IMR-90 (cell line): ENCODE results near the gene H3-3A. TPM values are rescaled to one million over a fixed set of nuclear protein-coding genes. Genes with fewer than 3 reads are reported as not detected.

Experiments used
- ATAC-seq: fragments of 200-7000 bp; cut with Tn5 transposase; 2 replicates; pipeline ENCODE4 v1.9.1; 2020; ENCODE audit warnings: low read depth, mild to moderate bottlenecking, moderate library complexity
- BruUV-seq: library from RNA; stranded (reverse); fragments of 400-500 nt; replicated peaks from 2 replicates; lab custom pipeline; 2021; lab: Mats Ljungman, UMichigan
- CTCF ChIA-PET: fragments of 300-600 bp; formaldehyde crosslinking; extraction: SDS; loops from one replicate; lab custom pipeline; 2021; ENCODE audit warnings: antibody characterized with exemption; lab: Yijun Ruan, JAX
- POLR2A ChIA-PET: fragments of 300-600 bp; sonication (Branson Sonifier 250); formaldehyde crosslinking; loops from one replicate; lab custom pipeline; 2022; ENCODE audit warnings: antibody characterized with exemption; ENCODE audit not compliant: unreplicated experiment; lab: Charles Lee
- DNase-seq: peaks from one replicate; pipeline ENCODE4 v3.0.0; 2013
- H2AFZ ChIP-seq: replicated peaks from 2 replicates; pipeline ENCODE3; 2013; ENCODE audit warnings: low read length, mild to moderate bottlenecking; ENCODE audit not compliant: poor library complexity
- H2AK5ac ChIP-seq: 2 replicates; pipeline ENCODE4 v1.6.1; 2013; ENCODE audit warnings: low read depth, low read length, inconsistent platforms
- H2AK9ac ChIP-seq: replicated peaks from 2 replicates; pipeline ENCODE3; 2013; ENCODE audit warnings: mild to moderate bottlenecking, low read depth, low read length, moderate library complexity; ENCODE audit not compliant: poor library complexity
- H2BK120ac ChIP-seq: 2 replicates; pipeline ENCODE4 v1.6.1; 2013; ENCODE audit warnings: low read depth, low read length, inconsistent platforms
- H2BK15ac ChIP-seq: 3 replicates; pipeline ENCODE4 v1.6.1; 2013; ENCODE audit warnings: low read depth, low read length, inconsistent platforms
- H2BK20ac ChIP-seq: 2 replicates; pipeline ENCODE4 v1.6.1; 2013; ENCODE audit warnings: low read depth, mild to moderate bottlenecking, inconsistent platforms, low read length, moderate library complexity
- H2BK5ac ChIP-seq: 2 replicates; pipeline ENCODE4 v1.6.1; 2013; ENCODE audit warnings: mild to moderate bottlenecking, low read depth, low read length, inconsistent platforms; ENCODE audit not compliant: poor library complexity, severe bottlenecking
- H3K14ac ChIP-seq: replicated peaks from 2 replicates; pipeline ENCODE4 v1.6.1; 2013; ENCODE audit warnings: low read depth, low read length, inconsistent platforms
- H3K18ac ChIP-seq: 2 replicates; pipeline ENCODE4 v1.6.1; 2013; ENCODE audit warnings: low read depth, low read length, control low read depth
- H3K23ac ChIP-seq: 2 replicates; pipeline ENCODE4 v1.6.1; 2013; ENCODE audit warnings: low read depth, low read length, inconsistent platforms
- H3K27ac ChIP-seq: 2 replicates; pipeline ENCODE4 v1.5.1; 2013; ENCODE audit warnings: mild to moderate bottlenecking, control low read depth, low read length; ENCODE audit not compliant: insufficient read depth
- H3K27me3 ChIP-seq: 2 replicates; pipeline ENCODE4 v1.6.1; 2013; ENCODE audit warnings: low read length; ENCODE audit not compliant: control insufficient read depth, insufficient read depth
- H3K36me3 ChIP-seq: 2 replicates; pipeline ENCODE4 v1.6.1; 2013; ENCODE audit warnings: low read length, mixed read lengths; ENCODE audit not compliant: control insufficient read depth, insufficient read depth
- H3K4ac ChIP-seq: 2 replicates; pipeline ENCODE4 v1.6.1; 2013; ENCODE audit warnings: low read depth, low read length, inconsistent platforms
- H3K4me1 ChIP-seq: 2 replicates; pipeline ENCODE4 v1.6.1; 2013; ENCODE audit warnings: low read length, mixed read lengths; ENCODE audit not compliant: control insufficient read depth, insufficient read depth
- H3K4me2 ChIP-seq: 2 replicates; pipeline ENCODE4 v1.6.1; 2013; ENCODE audit warnings: low read depth, mild to moderate bottlenecking, control low read depth, low read length, moderate library complexity
- H3K4me3 ChIP-seq: 2 replicates; pipeline ENCODE4 v1.5.1; 2013; ENCODE audit warnings: low read depth, mild to moderate bottlenecking, control low read depth, low read length, moderate library complexity; ENCODE audit not compliant: insufficient read depth
- H3K56ac ChIP-seq: 2 replicates; pipeline ENCODE4 v1.6.1; 2013; ENCODE audit warnings: low read length, inconsistent platforms; ENCODE audit not compliant: insufficient read depth; ENCODE audit errors: extremely low read depth
- H3K79me1 ChIP-seq, 2 experiments: 2 replicates each; pipeline ENCODE4 v1.6.1; 2013; ENCODE audit warnings: low read length in 2 of 2, inconsistent platforms in 1 of 2, low read depth in 1 of 2
- H3K9ac ChIP-seq: 2 replicates; pipeline ENCODE4 v1.6.1; 2013; ENCODE audit warnings: low read depth, low read length, control low read depth
- H3K9me1 ChIP-seq: 2 replicates; pipeline ENCODE4 v1.6.1; 2013; ENCODE audit warnings: low read length, inconsistent platforms; ENCODE audit not compliant: insufficient read depth
- H3K9me3 ChIP-seq: 2 replicates; pipeline ENCODE4 v1.6.1; 2013; ENCODE audit warnings: low read length; ENCODE audit not compliant: control insufficient read depth, insufficient read depth
- H4K20me1 ChIP-seq: 2 replicates; pipeline ENCODE4 v1.6.1; 2013; ENCODE audit warnings: low read length, inconsistent platforms; ENCODE audit not compliant: insufficient read depth
- H4K5ac ChIP-seq: 2 replicates; pipeline ENCODE4 v1.6.1; 2013; ENCODE audit warnings: mild to moderate bottlenecking, low read depth, low read length, control low read depth
- H4K8ac ChIP-seq, 2 experiments: 2 replicates each; pipeline ENCODE4 v1.6.1; 2013; ENCODE audit warnings: low read depth in 2 of 2, low read length in 2 of 2, control low read depth in 1 of 2, inconsistent platforms in 1 of 2
- H4K91ac ChIP-seq: 2 replicates; pipeline ENCODE4 v1.6.1; 2013; ENCODE audit warnings: low read depth, low read length, inconsistent platforms; ENCODE audit not compliant: insufficient read depth
- CEBPB ChIP-seq: IDR thresholded peaks from 2 replicates; pipeline ENCODE4 v1.6.1; 2012; ENCODE audit warnings: low read depth, low read length, improper control_type of control experiment
- CHD1 ChIP-seq: IDR thresholded peaks from 2 replicates; pipeline ENCODE4 v1.6.1; 2012; ENCODE audit warnings: low read depth, low read length, improper control_type of control experiment
- FOS ChIP-seq: fragments of 150-350 bp; IDR thresholded peaks from 2 replicates; pipeline ENCODE4 v1.6.1; 2016; ENCODE audit warnings: low read depth, low read length
- MAFK ChIP-seq: IDR thresholded peaks from 2 replicates; pipeline ENCODE4 v1.6.1; 2012; ENCODE audit warnings: low read depth, low read length, improper control_type of control experiment
- NFE2L2 ChIP-seq: fragments of 150-350 bp; IDR thresholded peaks from 2 replicates; pipeline ENCODE4 v1.6.1; 2016; ENCODE audit warnings: low read depth, mild to moderate bottlenecking, low read length
- RCOR1 ChIP-seq: IDR thresholded peaks from 2 replicates; pipeline ENCODE4 v1.6.1; 2012; ENCODE audit warnings: mild to moderate bottlenecking, low read length, improper control_type of control experiment; ENCODE audit not compliant: insufficient replicate concordance
- RFX5 ChIP-seq: IDR thresholded peaks from 2 replicates; pipeline ENCODE4 v1.8.0; 2012; ENCODE audit warnings: low read depth, mild to moderate bottlenecking, low read length, moderate library complexity
- SMC3 ChIP-seq: fragments of 150-350 bp; IDR thresholded peaks from 2 replicates; pipeline ENCODE4 v1.6.1; 2016; ENCODE audit warnings: low read depth, mild to moderate bottlenecking, antibody characterized with exemption, low read length, moderate library complexity
- WGBS, 2 experiments: methylation state at CpG; one replicate each; pipeline versions ENCODE4 v1.1.5 to v1.1.7; 2013; ENCODE audit warnings: missing lambda C conversion rate in 2 of 2; ENCODE audit not compliant: insufficient read length in 1 of 2; ENCODE audit errors: extremely low coverage in 2 of 2; 5-methylcytosine and 5-hydroxymethylcytosine counted together
- dilution Hi-C: fragments of 300-500 bp; cut with HindIII; formaldehyde crosslinking; loops from one replicate; pipeline ENCODE4 v1.14.3; 2018; ENCODE audit warnings: low sequenced_read_pairs; ENCODE audit not compliant: unreplicated experiment
- in situ Hi-C: fragments of 300-500 bp; cut with MboI; formaldehyde crosslinking; loops from 3 replicates; pipeline ENCODE4 v1.14.3; 2019; ENCODE audit warnings: low sequenced_read_pairs, inconsistent platforms, mixed read lengths
- intact Hi-C: fragments of 100-400 bp; cut with micrococcal nuclease; formaldehyde crosslinking; loops from 2 replicates; pipeline ENCODE4 v1.10.0; 2022
- polyA plus RNA-seq, 3 experiments: library from polyadenylated mRNA; depleted of rRNA; stranded (reverse); fragments of >200 nt; gene quantifications; 2 replicates each; pipeline ENCODE4 v1.2.3, GENCODE V29; 2012; ENCODE audit warnings: low replicate concordance in 1 of 3
- total RNA-seq: library from RNA; depleted of rRNA; stranded (reverse); fragments of >200 nt; gene quantifications from 2 replicates; pipeline ENCODE4 v1.2.3, GENCODE V29; 2012
- TF ChIP-seq, protein P1 (sequence below): fragments of 150-350 bp; IDR thresholded peaks from 2 replicates; pipeline ENCODE4 v1.6.1; 2017; ENCODE audit warnings: mild to moderate bottlenecking, antibody characterized with exemption, low read length, low read depth

Gene H3-3A
- total and polyA plus RNA-seq, 2 of the 4 experiments (the other 2 are of a cell fraction): 188 to 256 TPM

DNA sequence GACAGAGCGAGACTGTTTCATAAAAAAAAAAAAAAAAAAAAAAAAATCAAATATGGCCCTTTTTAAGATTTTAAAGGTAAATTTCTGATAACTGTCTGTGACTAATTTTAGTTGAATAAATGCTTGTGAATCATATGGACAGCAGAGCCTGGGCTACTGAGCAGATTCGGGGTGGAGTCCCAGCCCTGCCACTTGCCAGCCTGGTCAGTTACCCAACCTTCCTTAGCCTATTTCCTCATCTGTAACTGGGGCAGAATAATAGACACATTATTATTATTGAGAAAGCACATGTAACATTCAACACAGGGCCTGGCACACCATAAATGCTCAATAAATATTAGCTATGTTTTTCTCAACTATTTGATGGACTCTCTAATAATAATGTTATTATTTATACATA lies 11.2 kb upstream of the H3-3A start:
- no peak overlapping the region for H3K56ac ChIP-seq
- no peak overlapping the region for H3K4me2 ChIP-seq
- H3K9ac ChIP-seq: no peak overlapping the region
- H2BK15ac ChIP-seq: no peak overlapping the region
- H2BK20ac ChIP-seq: no peak overlapping the region
- no peak overlapping the region for H3K14ac ChIP-seq
- no peak overlapping the region for H3K27ac ChIP-seq
- H2BK5ac ChIP-seq: no peak overlapping the region
- no peak overlapping the region for H3K4me3 ChIP-seq
- H4K5ac ChIP-seq: no peak overlapping the region
- ATAC-seq (no peak), DNase-seq (no peak)
- H2AK5ac ChIP-seq: no peak overlapping the region
- 0 out of 2 replicates have a peak, but pooled peaks cover 2% of the 10 kb centered on the region for H3K4me1 ChIP-seq
- 0 out of 2 replicates have a peak, but pooled peaks cover 5% of the 10 kb centered on the region for H3K9me1 ChIP-seq
- H3K36me3 ChIP-seq: no peaks in the 10 kb centered on the region
- no peak overlapping the region for H4K8ac ChIP-seq
- no peaks in the 10 kb centered on the region for H3K9me3 ChIP-seq
- in situ Hi-C loops: no loop called here
- H3K4ac ChIP-seq: no peak overlapping the region
- H3K27me3 ChIP-seq: no peaks in the 10 kb centered on the region
- POLR2A ChIA-PET: no interaction called here
- H3K79me1 ChIP-seq: no peaks in the 10 kb centered on the region
- H2AFZ ChIP-seq: no peak overlapping the region
- intact Hi-C loops: no loop called here
- BruUV-seq: no TSS peak
- no CpG with 5 or more reads among the region's 2 CpGs for WGBS, 2 experiments
- TF ChIP-seq, protein P1, sequence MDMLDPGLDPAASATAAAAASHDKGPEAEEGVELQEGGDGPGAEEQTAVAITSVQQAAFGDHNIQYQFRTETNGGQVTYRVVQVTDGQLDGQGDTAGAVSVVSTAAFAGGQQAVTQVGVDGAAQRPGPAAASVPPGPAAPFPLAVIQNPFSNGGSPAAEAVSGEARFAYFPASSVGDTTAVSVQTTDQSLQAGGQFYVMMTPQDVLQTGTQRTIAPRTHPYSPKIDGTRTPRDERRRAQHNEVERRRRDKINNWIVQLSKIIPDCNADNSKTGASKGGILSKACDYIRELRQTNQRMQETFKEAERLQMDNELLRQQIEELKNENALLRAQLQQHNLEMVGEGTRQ: no peak
- no peak for TF ChIP-seq FOS
- no peak for TF ChIP-seq RCOR1
- TF ChIP-seq RFX5: no peak
- no peak for TF ChIP-seq SMC3
- no peak for TF ChIP-seq CEBPB
- no peak for TF ChIP-seq NFE2L2
- TF ChIP-seq CHD1: no peak
- no peak for TF ChIP-seq MAFK
- H4K20me1 ChIP-seq: no peaks in the 10 kb centered on the region
- no peak overlapping the region for H2AK9ac ChIP-seq
- no peak overlapping the region for H2BK120ac ChIP-seq
- H3K18ac ChIP-seq: no peak overlapping the region
- dilution Hi-C loops: no loop called here
- H4K91ac ChIP-seq: no peak overlapping the region
- no peak overlapping the region for H3K23ac ChIP-seq
- CTCF ChIA-PET: interaction anchor here (0.5 to 1.0 kb wide), 2 partner anchors 12 to 185 kb away, joined by 3 to 9 read pairs; no protein-coding TSS in a partner anchor
